Nasal cavity respiratory epithelium epithelial cell of viscerocranial mucosa (primary cell): Measurements from ENCODE around the gene CYP4F12. TPM values are rescaled to one million over a fixed set of nuclear protein-coding genes. Genes with fewer than 3 reads are reported as not detected.

Experiments
- total RNA-seq: library from RNA; depleted of rRNA; stranded (reverse); fragments of >200 nt; gene quantifications from 2 replicates; pipeline ENCODE4 v1.2.3, GENCODE V29; 2014

CYP4F12 gene
- 0.34 and 2.3 TPM in 2 replicates for total RNA-seq

GRCh38 chr19:15672580-15673175 lies at the start of gene CYP4F12:
Gene CYP4F12, plus strand, starts transcription at chr19:15673087. Its CDS starts 443 bp downstream, at chr19:15673530.

DNA sequence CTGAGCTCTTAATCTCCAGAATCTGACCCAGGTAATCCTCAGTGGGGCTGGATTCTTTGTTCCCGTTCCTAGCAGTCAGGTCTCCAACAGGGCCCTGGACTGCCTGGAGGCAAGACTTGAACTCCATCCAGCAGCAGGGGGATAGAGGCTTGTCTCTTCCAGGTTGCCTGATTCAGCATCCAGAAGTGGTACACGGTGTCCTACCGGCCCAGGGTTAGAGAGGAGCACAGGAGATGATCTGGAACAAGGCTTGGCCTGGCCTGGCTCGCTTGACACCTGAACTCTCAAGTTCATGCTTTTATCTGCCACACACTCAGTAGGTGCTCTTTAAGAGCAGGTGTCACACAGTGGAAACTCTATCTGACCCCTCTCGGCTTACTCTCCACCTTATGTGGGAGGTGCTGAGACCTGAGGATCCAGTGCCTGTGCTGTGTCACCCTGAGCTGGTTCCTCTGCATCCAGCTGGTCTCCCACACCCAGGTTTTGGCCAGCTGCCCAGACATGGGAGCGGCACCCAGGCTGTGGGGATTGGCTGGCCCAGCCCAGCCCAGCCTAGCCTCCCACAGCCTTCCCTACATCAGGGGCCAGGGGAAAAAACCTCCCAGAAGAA lies 32.5 kb upstream of the CYP4F12 start, which contains the start of gene CYP4F3:
TSS of gene CYP4F3 (plus strand) at position 604 of the 610 bp plus-strand sequence. CDS start 519 bp downstream, outside the sequence.

DNA sequence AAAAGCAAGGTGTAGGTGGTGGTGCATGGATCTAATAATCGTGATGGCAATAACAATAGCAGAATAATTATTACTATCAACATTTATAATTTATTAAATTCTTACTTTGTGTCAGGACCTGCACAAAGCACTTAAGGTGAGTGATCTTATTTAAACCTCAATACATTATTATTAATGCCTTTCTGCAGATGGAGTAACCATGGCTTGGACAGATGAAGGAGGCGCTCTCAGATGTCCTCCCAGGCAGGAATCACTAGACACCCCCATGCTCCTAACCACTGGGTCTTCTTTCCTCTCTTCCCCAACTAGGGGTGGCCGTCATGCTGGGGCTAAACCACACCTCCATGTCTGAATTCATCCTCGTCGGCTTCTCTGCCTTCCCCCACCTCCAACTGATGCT lies 54.8 kb downstream of the CYP4F12 start, which contains the start of gene OR10H2:
TSS of gene OR10H2 (plus strand) at position 301 of the 400 bp plus-strand sequence. CDS start at position 321, 20 bp downstream.

GRCh38 chr19:15737722-15738121 lies 64.8 kb downstream of the CYP4F12 start, which contains the start of gene OR10H3:
Gene OR10H3, plus strand, starts transcription at chr19:15737985. Its CDS starts 3,408 bp downstream, at chr19:15741393.

Other genes starting within 250 kb of the CYP4F12 start
- 6.2 and 17.6 TPM in 2 replicates for gene WIZ, start 223.1 kb upstream of the CYP4F12 start, total RNA-seq
- gene RASAL3, start 208.5 kb upstream of the CYP4F12 start, total RNA-seq, result not detected in 2 replicates
- gene PGLYRP2, start 193.6 kb upstream of the CYP4F12 start, total RNA-seq, result not detected in 2 replicates
- gene CYP4F22, start 164.6 kb upstream of the CYP4F12 start, total RNA-seq, result under 0.01 TPM in 1 of 2 replicates, not detected in the other
- not detected in 2 replicates for gene CYP4F8, start 57.9 kb upstream of the CYP4F12 start, total RNA-seq
- 1.0 and 1.4 TPM in 2 replicates for gene CYP4F3, start 32.2 kb upstream of the CYP4F12 start, total RNA-seq
- not detected in 2 replicates for gene OR10H2, start 54.9 kb downstream of the CYP4F12 start, total RNA-seq
- gene OR10H3, start 64.9 kb downstream of the CYP4F12 start, total RNA-seq, result not detected in 2 replicates
- gene OR10H5, start 114.6 kb downstream of the CYP4F12 start, total RNA-seq, result not detected in 2 replicates
- gene OR10H1, start 142.6 kb downstream of the CYP4F12 start, total RNA-seq, result not detected in 2 replicates
- gene CYP4F2, start 225.0 kb downstream of the CYP4F12 start, total RNA-seq, result under 0.01 TPM in 1 of 2 replicates, not detected in the other